Central memory CD8-positive, alpha-beta T cell (primary cell): ENCODE measurements around the gene ABCF1.
"Not testable (repeated sequence)": the region's sequence is repeated elsewhere in the genome, so short reads cannot be mapped to it uniquely, and the experiment has no call there.

ENCODE experiments used
- ATAC-seq: fragments of 150-1000 bp; cut with Tn5 transposase; replicated peaks from 2 replicates; pipeline ENCODE4 v1.10.0; 2022; ENCODE audit warnings: mild to moderate bottlenecking, moderate FRiP score, moderate number of reproducible peaks; ENCODE audit not compliant: poor library complexity, severe bottlenecking; ENCODE audit errors: extremely low read depth
- DNase-seq, 2 donors: peaks; one replicate each; pipeline ENCODE4 v3.0.0; 2021; ENCODE audit warnings: low spot score in 2 of 2
- H3K27ac Mint-ChIP-seq: one replicate; pipeline ENCODE4 v1.8.0; 2022; ENCODE audit warnings: low read depth, mild to moderate bottlenecking, moderate library complexity, mixed read lengths
- H3K27me3 Mint-ChIP-seq: one replicate; pipeline ENCODE4 v1.8.0; 2022; ENCODE audit warnings: mixed read lengths
- H3K36me3 Mint-ChIP-seq: one replicate; pipeline ENCODE4 v1.8.0; 2022; ENCODE audit warnings: mild to moderate bottlenecking, moderate library complexity, mixed read lengths; ENCODE audit not compliant: insufficient read depth
- H3K4me1 Mint-ChIP-seq: one replicate; pipeline ENCODE4 v1.8.0; 2022; ENCODE audit warnings: mixed read lengths
- H3K4me3 Mint-ChIP-seq: one replicate; pipeline ENCODE4 v1.8.0; 2022; ENCODE audit warnings: mild to moderate bottlenecking, moderate library complexity, mixed read lengths
- H3K9me3 Mint-ChIP-seq: one replicate; pipeline ENCODE4 v1.8.0; 2022; ENCODE audit warnings: mixed read lengths

The ABCF1 gene

DNA sequence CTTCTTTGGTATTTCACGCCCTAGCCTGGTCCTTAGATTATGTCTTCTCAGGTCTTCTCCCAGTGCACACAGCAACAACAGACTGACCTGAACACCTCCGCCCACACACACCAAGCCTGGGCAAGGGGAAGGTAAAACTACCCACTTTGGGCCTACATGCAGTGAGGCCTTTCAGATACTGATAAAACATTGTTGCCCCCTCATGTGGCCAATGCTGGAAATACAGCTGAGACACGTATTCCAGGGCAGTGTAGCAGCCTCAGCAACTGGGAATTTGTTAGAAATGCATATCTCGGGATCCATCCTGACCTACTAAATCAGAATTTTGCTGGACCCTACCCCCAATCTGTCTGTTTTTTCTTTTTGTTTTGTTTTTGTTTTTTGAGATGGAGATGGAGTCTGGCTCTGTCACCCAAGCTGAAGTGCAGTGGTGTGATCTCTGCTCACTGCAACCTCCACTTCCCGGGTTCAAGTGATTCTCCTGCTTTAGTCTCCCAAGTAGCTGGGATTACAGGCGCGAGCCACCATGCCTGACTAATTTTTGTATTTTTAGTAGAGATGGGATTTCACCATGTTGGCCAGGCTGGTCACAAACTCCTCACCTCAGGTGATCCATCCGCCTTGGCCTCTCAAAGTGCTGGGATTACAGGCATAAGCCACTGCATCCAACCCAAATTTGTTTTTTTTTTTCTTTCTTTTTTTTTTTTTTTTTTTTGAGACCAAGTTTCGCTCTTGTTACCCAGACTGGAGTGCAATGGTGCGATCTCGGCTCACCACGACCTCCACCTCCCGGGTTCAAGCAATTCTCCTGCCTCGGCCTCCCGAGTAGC lies 26.3 kb downstream of the ABCF1 start:
- peaks cover 24% of the 10 kb centered on the region for H3K36me3 Mint-ChIP-seq
- DNase-seq (peak; percentile 74 to 82), ATAC-seq (peak; percentile 83)
- peaks cover 26% of the 10 kb centered on the region for H3K4me1 Mint-ChIP-seq
- not testable (repeated sequence) for H3K4me3 Mint-ChIP-seq, H3K27me3 Mint-ChIP-seq, H3K9me3 Mint-ChIP-seq
- H3K27ac Mint-ChIP-seq, result peak overlapping the region; percentile 7

DNA sequence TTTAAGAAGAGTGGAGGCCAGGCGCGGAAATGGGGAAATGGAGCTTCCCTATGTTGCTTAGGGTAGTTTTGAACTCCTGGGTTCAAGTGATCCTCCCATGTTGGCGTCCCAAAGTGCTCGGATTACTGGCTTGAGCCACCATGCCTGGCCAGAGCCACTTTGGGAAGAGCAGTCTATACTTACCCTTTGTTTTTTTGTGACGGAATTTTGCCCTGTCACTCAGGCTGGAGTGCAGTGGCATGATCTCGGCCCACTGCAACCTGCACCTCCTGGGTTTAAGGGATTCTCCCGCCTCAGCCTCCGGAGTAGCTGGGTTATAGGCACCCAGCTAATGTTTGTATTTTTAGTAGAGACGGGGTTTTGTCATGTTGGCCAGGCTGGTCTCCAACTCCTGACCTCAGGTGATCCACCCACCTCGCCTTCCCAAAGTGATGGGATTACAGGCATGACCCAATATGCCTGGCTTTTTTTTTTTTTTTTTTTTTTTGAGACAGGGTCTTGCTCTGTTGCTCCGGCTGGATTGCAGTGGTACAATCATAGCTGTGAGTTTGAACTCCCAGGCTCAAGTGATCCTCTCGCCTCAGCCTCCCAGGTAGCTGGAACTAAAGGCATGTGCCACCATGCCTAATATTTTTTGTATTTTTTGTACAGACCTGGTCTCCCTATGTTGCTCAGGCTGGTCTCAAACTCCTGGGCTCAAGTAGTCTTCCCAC lies 27.8 kb downstream of the ABCF1 start:
- Mint-ChIP-seq H3K4me1 (peaks cover 33% of the 10 kb centered on the region), H3K27ac (peak overlapping the region; percentile 19), H3K9me3 (no peaks in the 10 kb centered on the region), H3K36me3 (peaks cover 35% of the 10 kb centered on the region), H3K27me3 (no peaks in the 10 kb centered on the region), H3K4me3 (no peak overlapping the region)
- DNase-seq (no peak), ATAC-seq (no peak)

DNA sequence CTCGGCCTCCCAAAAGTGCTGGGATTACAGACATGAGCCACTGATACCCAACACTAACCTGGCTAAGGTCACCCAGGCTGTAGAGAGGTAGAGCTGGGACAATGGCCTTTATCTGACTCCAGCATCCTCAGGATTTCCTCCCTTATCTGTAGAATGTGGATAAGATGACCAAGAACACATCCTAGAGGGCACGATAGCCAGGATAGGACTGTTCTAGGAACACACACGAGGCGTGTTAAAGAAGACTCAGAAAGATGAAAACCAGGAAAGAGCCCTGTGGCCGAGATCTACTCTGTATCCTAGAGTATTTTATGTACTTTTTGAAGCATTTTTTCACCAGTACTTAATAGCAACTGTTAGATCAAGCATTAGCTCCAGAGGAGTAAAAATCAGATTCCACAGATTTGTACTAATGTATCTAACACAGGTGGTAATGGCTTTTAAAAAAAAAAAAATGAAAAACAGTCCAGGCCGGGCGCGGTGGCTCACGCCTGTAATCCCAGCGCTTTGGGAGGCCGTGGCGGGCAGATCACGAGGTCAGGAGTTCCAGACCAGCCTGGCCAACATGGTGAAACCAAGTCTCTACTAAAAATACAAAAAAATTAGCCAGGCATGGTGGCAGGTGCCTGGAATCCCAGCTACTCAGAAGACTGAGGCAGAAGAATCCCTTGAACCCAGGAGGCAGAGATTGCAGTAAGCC lies 28.5 kb downstream of the ABCF1 start:
- H3K9me3 Mint-ChIP-seq, result no peaks in the 10 kb centered on the region
- DNase-seq (no peak), ATAC-seq (no peak)
- no peaks in the 10 kb centered on the region for H3K27me3 Mint-ChIP-seq
- H3K36me3 Mint-ChIP-seq, result peaks cover 41% of the 10 kb centered on the region
- no peak overlapping the region for H3K4me3 Mint-ChIP-seq
- peaks cover 33% of the 10 kb centered on the region for H3K4me1 Mint-ChIP-seq
- H3K27ac Mint-ChIP-seq, result peak overlapping the region; percentile 19

DNA sequence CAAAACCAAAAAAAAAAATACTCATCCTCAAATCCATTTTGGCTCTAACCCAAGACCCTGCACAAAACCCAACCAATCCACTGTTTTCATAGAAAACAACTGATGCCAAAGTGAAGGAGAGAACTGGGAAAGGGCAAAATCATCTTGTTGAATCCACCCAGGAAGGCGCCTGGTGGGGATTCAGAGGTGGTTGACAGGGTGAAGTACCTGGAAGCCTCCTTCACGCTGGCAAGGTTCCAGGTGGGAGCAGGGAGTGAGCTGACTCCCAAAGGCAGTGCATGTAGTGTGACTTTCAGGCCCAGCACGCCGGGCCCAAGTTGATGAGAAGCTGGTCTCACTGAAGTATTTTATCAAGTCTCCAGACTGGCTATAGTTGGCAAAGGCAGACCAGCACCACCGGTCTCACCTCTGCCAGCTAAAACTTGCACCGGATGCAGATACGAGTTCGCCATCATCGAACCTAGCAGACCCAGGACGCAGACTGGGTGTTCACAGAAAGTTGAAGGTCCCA lies 29.3 kb downstream of the ABCF1 start:
- H3K36me3 Mint-ChIP-seq, result peaks cover 46% of the 10 kb centered on the region
- no peak overlapping the region for H3K4me3 Mint-ChIP-seq
- DNase-seq (no peak), ATAC-seq (no peak)
- no peaks in the 10 kb centered on the region for H3K9me3 Mint-ChIP-seq
- H3K27ac Mint-ChIP-seq, result peak overlapping the region; percentile 81
- H3K27me3 Mint-ChIP-seq, result no peaks in the 10 kb centered on the region
- peaks cover 33% of the 10 kb centered on the region for H3K4me1 Mint-ChIP-seq

DNA sequence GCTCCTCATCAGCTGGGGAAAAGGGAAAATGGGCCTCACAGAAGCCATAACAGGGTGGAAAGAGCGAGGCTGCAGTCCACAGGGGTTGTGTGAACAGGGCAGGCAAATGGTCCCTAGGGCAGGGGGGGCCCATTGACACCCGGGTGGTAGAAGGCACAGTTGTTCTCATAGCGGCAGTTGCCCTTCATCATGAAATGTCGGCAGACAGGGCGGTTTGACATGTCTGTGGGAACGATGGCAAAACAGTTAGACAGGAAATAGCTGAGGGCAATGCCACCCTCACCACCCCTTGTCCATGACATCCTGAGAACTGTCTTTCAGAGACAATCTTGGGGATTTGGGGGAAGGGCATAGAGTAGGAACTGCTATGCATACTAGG lies 30.2 kb downstream of the ABCF1 start:
- DNase-seq (peak in 1 of 2 donors; percentile 33), ATAC-seq (peak; percentile 60)
- Mint-ChIP-seq H3K9me3 (no peaks in the 10 kb centered on the region), H3K27ac (peak overlapping the region; percentile 81), H3K4me1 (peaks cover 39% of the 10 kb centered on the region), H3K4me3 (no peak overlapping the region), H3K27me3 (no peaks in the 10 kb centered on the region), H3K36me3 (peaks cover 53% of the 10 kb centered on the region)

DNA sequence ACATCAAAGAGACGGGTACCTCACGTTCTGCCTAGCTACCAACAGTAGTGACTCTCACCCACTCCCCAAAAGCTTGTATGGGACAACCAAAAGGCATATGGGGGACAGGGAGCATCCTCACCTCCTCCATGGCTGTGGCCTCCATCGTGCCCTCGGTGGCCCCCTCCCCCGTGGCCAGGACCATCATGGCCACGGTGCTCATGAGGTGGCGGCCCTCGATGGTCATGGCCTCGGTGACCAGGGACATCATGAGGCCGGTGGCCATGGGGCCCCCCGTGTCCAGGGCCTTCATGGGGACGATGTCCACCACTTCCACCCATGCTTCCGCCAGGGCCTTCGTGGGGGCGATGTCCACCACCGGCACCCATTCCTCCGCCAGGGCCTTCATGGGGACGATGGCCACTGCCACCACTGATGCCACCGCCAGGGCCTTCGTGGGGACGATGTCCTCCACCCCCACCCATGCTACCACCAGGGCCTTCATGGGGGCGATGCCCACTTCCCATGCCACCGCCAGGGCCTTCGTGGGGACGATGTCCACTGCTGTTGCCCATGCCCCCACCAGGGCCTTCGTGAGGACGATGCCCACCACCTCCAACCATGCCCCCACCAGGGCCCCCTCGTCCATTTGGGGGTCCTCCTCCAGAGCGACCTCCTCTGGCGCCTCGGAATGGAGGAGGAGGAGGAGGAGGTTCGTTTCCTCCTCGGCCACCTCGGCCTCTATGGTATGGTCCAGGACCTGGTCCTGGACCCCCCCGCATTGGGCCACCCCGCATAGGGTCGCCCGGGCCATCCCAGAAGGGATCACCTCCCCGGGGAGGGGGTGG lies 30.8 kb downstream of the ABCF1 start:
- no peak overlapping the region for H3K4me3 Mint-ChIP-seq
- peaks cover 58% of the 10 kb centered on the region for H3K36me3 Mint-ChIP-seq
- H3K27ac Mint-ChIP-seq, result peak overlapping the region; percentile 81
- no peaks in the 10 kb centered on the region for H3K9me3 Mint-ChIP-seq
- no peaks in the 10 kb centered on the region for H3K27me3 Mint-ChIP-seq
- H3K4me1 Mint-ChIP-seq, result peaks cover 39% of the 10 kb centered on the region
- no peak for DNase-seq
- ATAC-seq, result no peak

DNA sequence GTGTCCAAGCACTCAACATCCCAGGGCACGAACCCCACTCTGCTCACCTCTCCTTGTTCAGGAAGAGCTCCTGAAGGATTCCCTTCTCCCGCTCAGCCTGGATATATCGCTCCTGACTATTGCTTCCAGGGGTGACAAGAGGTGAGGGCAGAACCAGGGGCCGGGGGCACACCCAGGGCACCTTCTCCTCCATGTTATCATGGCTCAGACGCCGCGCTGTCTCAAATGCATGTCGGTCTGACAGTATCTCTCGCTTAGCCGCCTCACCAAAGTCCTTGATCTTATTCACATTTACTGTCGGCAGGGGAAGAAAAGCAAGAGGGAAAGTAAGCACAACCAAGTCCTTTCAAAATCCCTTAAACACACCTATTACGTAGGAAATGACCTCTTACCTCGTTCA lies 32.7 kb downstream of the ABCF1 start:
- Mint-ChIP-seq H3K27ac (no peak overlapping the region), H3K4me3 (no peak overlapping the region), H3K4me1 (peaks cover 45% of the 10 kb centered on the region), H3K9me3 (no peaks in the 10 kb centered on the region), H3K36me3 (peaks cover 72% of the 10 kb centered on the region), H3K27me3 (no peaks in the 10 kb centered on the region)
- DNase-seq (no peak), ATAC-seq (no peak)

DNA sequence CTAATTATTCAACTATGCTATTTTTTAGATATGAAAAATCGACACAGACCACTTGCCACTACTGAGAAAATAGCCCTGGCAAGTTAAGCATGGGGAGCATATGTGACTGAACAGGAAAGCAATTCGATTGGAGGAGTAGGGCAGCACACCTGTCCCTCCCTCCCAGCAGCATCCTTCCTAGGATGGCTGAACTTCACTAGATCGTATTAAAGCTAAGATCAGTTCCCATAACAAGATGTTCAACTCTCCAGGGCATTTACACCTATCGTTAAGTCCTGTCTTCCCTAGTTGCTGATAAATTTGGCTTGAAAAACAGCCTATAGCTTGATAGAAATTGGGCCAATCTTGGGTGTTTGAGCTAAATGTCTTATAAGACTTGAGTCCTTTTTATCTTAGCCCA lies 38.8 kb downstream of the ABCF1 start:
- DNase-seq (no peak), ATAC-seq (no peak)
- Mint-ChIP-seq H3K4me3 (no peak overlapping the region), H3K27ac (peak overlapping the region; percentile 87), H3K4me1 (peaks cover 67% of the 10 kb centered on the region), H3K36me3 (peaks cover 64% of the 10 kb centered on the region), H3K9me3 (no peaks in the 10 kb centered on the region), H3K27me3 (no peaks in the 10 kb centered on the region)

DNA sequence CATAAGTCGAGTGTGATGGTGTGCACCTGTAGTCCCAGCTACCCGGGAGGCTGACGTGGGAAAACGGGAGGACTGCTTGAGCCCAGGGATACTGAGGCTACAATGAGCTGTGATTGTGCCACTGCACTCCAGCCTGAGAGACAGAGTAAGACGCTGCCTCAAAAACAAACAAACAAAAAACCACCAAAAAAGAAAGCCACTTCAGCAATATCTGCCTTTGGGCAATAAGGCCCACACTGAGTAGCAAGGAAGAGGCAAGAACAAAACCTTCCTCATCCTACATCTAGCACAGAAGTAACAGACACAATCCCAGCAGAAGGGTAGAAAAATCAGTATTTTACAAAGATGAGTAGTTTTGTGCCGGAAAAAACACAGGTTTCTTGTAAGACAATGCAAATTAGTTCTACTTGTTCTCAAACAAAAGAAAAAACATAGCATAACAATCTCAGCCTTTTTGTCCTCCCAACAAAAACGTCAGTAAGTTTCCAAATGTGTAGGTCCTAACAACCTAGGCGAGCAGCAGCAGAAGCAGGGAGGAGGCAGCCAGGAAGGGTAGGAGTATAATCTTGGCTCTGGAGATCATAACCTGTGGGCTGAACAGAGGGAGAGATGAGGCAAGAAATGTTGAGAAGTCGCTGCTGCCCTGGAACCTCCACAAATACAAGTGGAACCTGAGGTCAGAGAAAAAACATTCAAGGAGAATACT lies 40.1 kb downstream of the ABCF1 start:
- no peaks in the 10 kb centered on the region for H3K27me3 Mint-ChIP-seq
- DNase-seq (no peak), ATAC-seq (no peak)
- peaks cover 64% of the 10 kb centered on the region for H3K36me3 Mint-ChIP-seq
- peaks cover 75% of the 10 kb centered on the region for H3K4me1 Mint-ChIP-seq
- no peak overlapping the region for H3K4me3 Mint-ChIP-seq
- H3K27ac Mint-ChIP-seq, result peak overlapping the region; percentile 87
- no peaks in the 10 kb centered on the region for H3K9me3 Mint-ChIP-seq

DNA sequence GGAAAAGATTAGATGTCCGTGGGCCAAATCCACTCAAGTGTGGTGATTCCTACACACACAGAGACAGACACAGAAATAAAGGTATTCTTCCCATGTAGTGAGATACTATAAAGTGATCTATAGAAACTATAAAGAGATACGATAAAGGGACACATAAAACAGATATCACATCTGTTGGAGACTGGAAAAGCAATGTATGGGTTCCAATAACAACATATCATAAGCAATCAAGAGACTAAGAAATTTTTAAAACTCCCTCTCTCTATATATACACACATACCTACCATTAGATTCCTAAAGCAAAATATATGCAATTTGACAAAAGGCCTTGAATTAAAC lies 40.6 kb downstream of the ABCF1 start:
- Mint-ChIP-seq H3K36me3 (peaks cover 64% of the 10 kb centered on the region), H3K4me1 (peaks cover 75% of the 10 kb centered on the region), H3K4me3 (no peak overlapping the region), H3K9me3 (no peaks in the 10 kb centered on the region), H3K27ac (peak overlapping the region; percentile 87), H3K27me3 (no peaks in the 10 kb centered on the region)
- no peak for ATAC-seq
- DNase-seq, result no peak

DNA sequence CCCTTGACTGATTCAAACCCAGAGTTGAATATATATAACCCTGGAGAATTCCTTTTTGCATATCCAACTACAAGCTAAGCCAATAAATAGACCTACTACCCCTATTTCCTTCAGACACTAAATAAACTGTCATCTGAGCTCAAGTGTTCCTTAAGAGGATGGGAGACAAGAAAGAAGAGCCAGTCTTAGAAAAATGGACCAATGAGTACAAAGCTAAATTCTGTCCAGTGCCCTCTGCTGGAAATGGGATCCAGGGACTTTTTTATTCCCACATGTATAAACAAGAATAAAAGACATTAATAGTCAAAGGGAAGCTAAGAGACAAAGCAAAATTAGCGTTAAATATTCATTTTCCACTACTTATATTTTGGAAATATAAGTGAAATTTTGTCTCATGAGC lies 41.0 kb downstream of the ABCF1 start:
- no peak for DNase-seq
- H3K27me3 Mint-ChIP-seq, result no peaks in the 10 kb centered on the region
- peaks cover 66% of the 10 kb centered on the region for H3K36me3 Mint-ChIP-seq
- ATAC-seq, result no peak
- no peaks in the 10 kb centered on the region for H3K9me3 Mint-ChIP-seq
- H3K27ac Mint-ChIP-seq, result peak overlapping the region; percentile 87
- no peak overlapping the region for H3K4me3 Mint-ChIP-seq
- H3K4me1 Mint-ChIP-seq, result peaks cover 79% of the 10 kb centered on the region
